Uterus (tissue), 2 donors: ENCODE data around the gene TMEM178B.

Experiments
- CTCF ChIP-seq, 4 experiments: fragments of 200-600 bp in 2 of 4; fragments of 450-650 bp in 2 of 4; sonication (generic) in 2 of 4; IDR thresholded peaks; one replicate each; pipeline ENCODE4 v1.5.1; 2016 to 2019; ENCODE audit warnings: antibody characterized with exemption in 4 of 4, mild to moderate bottlenecking in 2 of 4, moderate library complexity in 1 of 4
- POLR2A ChIP-seq, 2 donors: fragments of 450-650 bp; IDR thresholded peaks; one replicate each; pipeline ENCODE4 v1.6.1; 2016; ENCODE audit warnings: antibody characterized with exemption in 2 of 2, mild to moderate bottlenecking in 1 of 2, moderate library complexity in 1 of 2

- TF ChIP-seq CTCF (IDR thresholded peaks at IDR 0.05) (no peak), POLR2A (IDR thresholded peaks at IDR 0.05) (no peak)
These were observed 169.5 kb downstream of the TMEM178B start for GRCh38 chr7:141243368-141243767.
